IMR-90 (cell line): ENCODE data around the gene PITPNB. TPM values are rescaled to one million over a fixed set of nuclear protein-coding genes. Genes with fewer than 3 reads are reported as not detected.

Experiments
- ATAC-seq: fragments of 200-7000 bp; cut with Tn5 transposase; 2 replicates; pipeline ENCODE4 v1.9.1; 2020; ENCODE audit warnings: low read depth, mild to moderate bottlenecking, moderate library complexity
- BruUV-seq: library from RNA; stranded (reverse); fragments of 400-500 nt; replicated peaks from 2 replicates; lab custom pipeline; 2021; lab: Mats Ljungman, UMichigan
- CTCF ChIA-PET: fragments of 300-600 bp; formaldehyde crosslinking; extraction: SDS; loops from one replicate; lab custom pipeline; 2021; ENCODE audit warnings: antibody characterized with exemption; lab: Yijun Ruan, JAX
- POLR2A ChIA-PET: fragments of 300-600 bp; sonication (Branson Sonifier 250); formaldehyde crosslinking; loops from one replicate; lab custom pipeline; 2022; ENCODE audit warnings: antibody characterized with exemption; ENCODE audit not compliant: unreplicated experiment; lab: Charles Lee
- DNase-seq: peaks from one replicate; pipeline ENCODE4 v3.0.0; 2013
- H2AFZ ChIP-seq: replicated peaks from 2 replicates; pipeline ENCODE3; 2013; ENCODE audit warnings: low read length, mild to moderate bottlenecking; ENCODE audit not compliant: poor library complexity
- H2AK5ac ChIP-seq: 2 replicates; pipeline ENCODE4 v1.6.1; 2013; ENCODE audit warnings: low read depth, low read length, inconsistent platforms
- H2AK9ac ChIP-seq: replicated peaks from 2 replicates; pipeline ENCODE3; 2013; ENCODE audit warnings: mild to moderate bottlenecking, low read depth, low read length, moderate library complexity; ENCODE audit not compliant: poor library complexity
- H2BK120ac ChIP-seq: 2 replicates; pipeline ENCODE4 v1.6.1; 2013; ENCODE audit warnings: low read depth, low read length, inconsistent platforms
- H2BK15ac ChIP-seq: 3 replicates; pipeline ENCODE4 v1.6.1; 2013; ENCODE audit warnings: low read depth, low read length, inconsistent platforms
- H2BK20ac ChIP-seq: 2 replicates; pipeline ENCODE4 v1.6.1; 2013; ENCODE audit warnings: low read depth, mild to moderate bottlenecking, inconsistent platforms, low read length, moderate library complexity
- H2BK5ac ChIP-seq: 2 replicates; pipeline ENCODE4 v1.6.1; 2013; ENCODE audit warnings: mild to moderate bottlenecking, low read depth, low read length, inconsistent platforms; ENCODE audit not compliant: poor library complexity, severe bottlenecking
- H3K14ac ChIP-seq: replicated peaks from 2 replicates; pipeline ENCODE4 v1.6.1; 2013; ENCODE audit warnings: low read depth, low read length, inconsistent platforms
- H3K18ac ChIP-seq: 2 replicates; pipeline ENCODE4 v1.6.1; 2013; ENCODE audit warnings: low read depth, low read length, control low read depth
- H3K23ac ChIP-seq: 2 replicates; pipeline ENCODE4 v1.6.1; 2013; ENCODE audit warnings: low read depth, low read length, inconsistent platforms
- H3K27ac ChIP-seq: 2 replicates; pipeline ENCODE4 v1.5.1; 2013; ENCODE audit warnings: mild to moderate bottlenecking, control low read depth, low read length; ENCODE audit not compliant: insufficient read depth
- H3K27me3 ChIP-seq: 2 replicates; pipeline ENCODE4 v1.6.1; 2013; ENCODE audit warnings: low read length; ENCODE audit not compliant: control insufficient read depth, insufficient read depth
- H3K36me3 ChIP-seq: 2 replicates; pipeline ENCODE4 v1.6.1; 2013; ENCODE audit warnings: low read length, mixed read lengths; ENCODE audit not compliant: control insufficient read depth, insufficient read depth
- H3K4ac ChIP-seq: 2 replicates; pipeline ENCODE4 v1.6.1; 2013; ENCODE audit warnings: low read depth, low read length, inconsistent platforms
- H3K4me1 ChIP-seq: 2 replicates; pipeline ENCODE4 v1.6.1; 2013; ENCODE audit warnings: low read length, mixed read lengths; ENCODE audit not compliant: control insufficient read depth, insufficient read depth
- H3K4me2 ChIP-seq: 2 replicates; pipeline ENCODE4 v1.6.1; 2013; ENCODE audit warnings: low read depth, mild to moderate bottlenecking, control low read depth, low read length, moderate library complexity
- H3K4me3 ChIP-seq: 2 replicates; pipeline ENCODE4 v1.5.1; 2013; ENCODE audit warnings: low read depth, mild to moderate bottlenecking, control low read depth, low read length, moderate library complexity; ENCODE audit not compliant: insufficient read depth
- H3K56ac ChIP-seq: 2 replicates; pipeline ENCODE4 v1.6.1; 2013; ENCODE audit warnings: low read length, inconsistent platforms; ENCODE audit not compliant: insufficient read depth; ENCODE audit errors: extremely low read depth
- H3K79me1 ChIP-seq, 2 experiments: 2 replicates each; pipeline ENCODE4 v1.6.1; 2013; ENCODE audit warnings: low read length in 2 of 2, inconsistent platforms in 1 of 2, low read depth in 1 of 2
- H3K9ac ChIP-seq: 2 replicates; pipeline ENCODE4 v1.6.1; 2013; ENCODE audit warnings: low read depth, low read length, control low read depth
- H3K9me1 ChIP-seq: 2 replicates; pipeline ENCODE4 v1.6.1; 2013; ENCODE audit warnings: low read length, inconsistent platforms; ENCODE audit not compliant: insufficient read depth
- H3K9me3 ChIP-seq: 2 replicates; pipeline ENCODE4 v1.6.1; 2013; ENCODE audit warnings: low read length; ENCODE audit not compliant: control insufficient read depth, insufficient read depth
- H4K20me1 ChIP-seq: 2 replicates; pipeline ENCODE4 v1.6.1; 2013; ENCODE audit warnings: low read length, inconsistent platforms; ENCODE audit not compliant: insufficient read depth
- H4K5ac ChIP-seq: 2 replicates; pipeline ENCODE4 v1.6.1; 2013; ENCODE audit warnings: mild to moderate bottlenecking, low read depth, low read length, control low read depth
- H4K8ac ChIP-seq, 2 experiments: 2 replicates each; pipeline ENCODE4 v1.6.1; 2013; ENCODE audit warnings: low read depth in 2 of 2, low read length in 2 of 2, control low read depth in 1 of 2, inconsistent platforms in 1 of 2
- H4K91ac ChIP-seq: 2 replicates; pipeline ENCODE4 v1.6.1; 2013; ENCODE audit warnings: low read depth, low read length, inconsistent platforms; ENCODE audit not compliant: insufficient read depth
- BHLHE40 ChIP-seq: fragments of 150-350 bp; IDR thresholded peaks from 2 replicates; pipeline ENCODE4 v1.6.1; 2016; ENCODE audit warnings: mild to moderate bottlenecking, low read depth, low read length
- CEBPB ChIP-seq: IDR thresholded peaks from 2 replicates; pipeline ENCODE4 v1.6.1; 2012; ENCODE audit warnings: low read depth, low read length, improper control_type of control experiment
- CHD1 ChIP-seq: IDR thresholded peaks from 2 replicates; pipeline ENCODE4 v1.6.1; 2012; ENCODE audit warnings: low read depth, low read length, improper control_type of control experiment
- FOS ChIP-seq: fragments of 150-350 bp; IDR thresholded peaks from 2 replicates; pipeline ENCODE4 v1.6.1; 2016; ENCODE audit warnings: low read depth, low read length
- MAFK ChIP-seq: IDR thresholded peaks from 2 replicates; pipeline ENCODE4 v1.6.1; 2012; ENCODE audit warnings: low read depth, low read length, improper control_type of control experiment
- MAZ ChIP-seq: IDR thresholded peaks from 2 replicates; pipeline ENCODE4 v1.6.1; 2012; ENCODE audit warnings: low read depth, mild to moderate bottlenecking, low read length, improper control_type of control experiment, moderate library complexity, borderline replicate concordance
- MXI1 ChIP-seq: IDR thresholded peaks from 2 replicates; pipeline ENCODE4 v1.6.1; 2012; ENCODE audit warnings: low read depth, mild to moderate bottlenecking, low read length, moderate library complexity, borderline replicate concordance
- NFE2L2 ChIP-seq: fragments of 150-350 bp; IDR thresholded peaks from 2 replicates; pipeline ENCODE4 v1.6.1; 2016; ENCODE audit warnings: low read depth, mild to moderate bottlenecking, low read length
- POLR2A ChIP-seq: IDR thresholded peaks from 2 replicates; pipeline ENCODE4 v1.6.1; 2012; ENCODE audit warnings: mild to moderate bottlenecking, low read depth, low read length
- RAD21 ChIP-seq: IDR thresholded peaks from 2 replicates; pipeline ENCODE4 v1.6.1; 2012; ENCODE audit warnings: low read length, improper control_type of control experiment
- RCOR1 ChIP-seq: IDR thresholded peaks from 2 replicates; pipeline ENCODE4 v1.6.1; 2012; ENCODE audit warnings: mild to moderate bottlenecking, low read length, improper control_type of control experiment; ENCODE audit not compliant: insufficient replicate concordance
- RFX5 ChIP-seq: IDR thresholded peaks from 2 replicates; pipeline ENCODE4 v1.8.0; 2012; ENCODE audit warnings: low read depth, mild to moderate bottlenecking, low read length, moderate library complexity
- SMC3 ChIP-seq: fragments of 150-350 bp; IDR thresholded peaks from 2 replicates; pipeline ENCODE4 v1.6.1; 2016; ENCODE audit warnings: low read depth, mild to moderate bottlenecking, antibody characterized with exemption, low read length, moderate library complexity
- WGBS, 2 experiments: methylation state at CpG; one replicate each; pipeline versions ENCODE4 v1.1.5 to v1.1.7; 2013; ENCODE audit warnings: missing lambda C conversion rate in 2 of 2; ENCODE audit not compliant: insufficient read length in 1 of 2; ENCODE audit errors: extremely low coverage in 2 of 2; 5-methylcytosine and 5-hydroxymethylcytosine counted together
- dilution Hi-C: fragments of 300-500 bp; cut with HindIII; formaldehyde crosslinking; loops from one replicate; pipeline ENCODE4 v1.14.3; 2018; ENCODE audit warnings: low sequenced_read_pairs; ENCODE audit not compliant: unreplicated experiment
- in situ Hi-C: fragments of 300-500 bp; cut with MboI; formaldehyde crosslinking; loops from 3 replicates; pipeline ENCODE4 v1.14.3; 2019; ENCODE audit warnings: low sequenced_read_pairs, inconsistent platforms, mixed read lengths
- intact Hi-C: fragments of 100-400 bp; cut with micrococcal nuclease; formaldehyde crosslinking; loops from 2 replicates; pipeline ENCODE4 v1.10.0; 2022
- polyA plus RNA-seq, 3 experiments: library from polyadenylated mRNA; depleted of rRNA; stranded (reverse); fragments of >200 nt; gene quantifications; 2 replicates each; pipeline ENCODE4 v1.2.3, GENCODE V29; 2012; ENCODE audit warnings: low replicate concordance in 1 of 3
- total RNA-seq: library from RNA; depleted of rRNA; stranded (reverse); fragments of >200 nt; gene quantifications from 2 replicates; pipeline ENCODE4 v1.2.3, GENCODE V29; 2012
- TF ChIP-seq, protein P1 (sequence below): fragments of 150-350 bp; IDR thresholded peaks from 2 replicates; pipeline ENCODE4 v1.6.1; 2017; ENCODE audit warnings: mild to moderate bottlenecking, antibody characterized with exemption, low read length, low read depth
- TF ChIP-seq, protein P2 (sequence below): conservative IDR thresholded peaks from 2 replicates; pipeline ENCODE4 v1.5.1; 2012; ENCODE audit warnings: mild to moderate bottlenecking, low read depth, low read length, improper control_type of control experiment
- TF ChIP-seq, protein P3 (sequence below): fragments of 150-350 bp; IDR thresholded peaks from 2 replicates; pipeline ENCODE4 v1.6.1; 2016; ENCODE audit warnings: low read depth, mild to moderate bottlenecking, low read length, moderate library complexity, borderline replicate concordance

PITPNB gene
- total and polyA plus RNA-seq, 2 of the 4 experiments (the other 2 are of a cell fraction) = 19.7 to 54.5 TPM

DNA sequence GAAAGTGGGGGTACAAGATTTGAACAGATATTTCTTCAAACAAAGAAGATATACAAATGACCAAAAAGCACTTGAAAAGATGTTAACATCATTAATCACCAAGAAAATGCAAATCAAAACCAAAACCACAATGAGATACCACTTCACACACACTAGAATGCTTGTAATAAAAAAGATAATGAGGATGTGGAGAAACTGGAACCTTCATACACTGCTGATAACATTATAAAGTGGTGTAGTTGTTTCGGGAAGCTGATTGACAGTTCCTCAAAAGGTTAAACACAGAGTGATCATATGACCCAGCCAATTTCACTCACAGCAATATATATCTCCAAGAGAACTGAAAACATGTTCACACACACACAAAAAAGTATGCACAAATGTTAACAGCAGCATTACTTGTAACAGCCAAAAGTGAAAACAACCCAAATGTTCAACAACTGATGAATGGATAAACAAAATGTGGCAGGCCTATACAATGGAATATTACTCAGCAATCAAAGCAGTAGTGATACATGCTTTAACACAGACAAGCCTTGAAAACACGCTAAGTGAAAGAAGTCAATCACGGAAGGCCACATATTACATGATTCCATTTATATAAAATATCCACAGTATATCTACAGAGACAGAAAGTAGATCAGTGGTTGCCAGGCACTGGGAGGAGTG, 15.1 kb downstream of the PITPNB start:
- WGBS, 2 experiments = no CpG with 5 or more reads among the region's 3 CpGs
- POLR2A ChIA-PET = interaction anchor here (0.6 kb wide), 1 partner anchor 19 kb away, joined by 10 read pairs; no protein-coding TSS in a partner anchor
- Histone ChIP-seq H2AFZ (no peak overlapping the region), H3K9ac (no peak overlapping the region), H3K27ac (no peak overlapping the region), H4K5ac (no peak overlapping the region), H3K4ac (no peak overlapping the region), H3K56ac (no peak overlapping the region), H3K36me3 (peaks cover 28% of the 10 kb centered on the region), H3K27me3 (no peaks in the 10 kb centered on the region), H2BK15ac (no peak overlapping the region), H2AK5ac (no peak overlapping the region), H3K4me1 (peaks cover 6% of the 10 kb centered on the region), H3K9me3 (no peaks in the 10 kb centered on the region), H3K79me1 (peaks cover 22 to 68% of the 10 kb centered on the region in 2 experiments), H3K4me3 (no peak overlapping the region), H3K4me2 (no peak overlapping the region), H3K23ac (no peak overlapping the region), H2BK5ac (peak overlapping the region; percentile 22), H2AK9ac (no peak overlapping the region), H3K14ac (no peak overlapping the region), H4K8ac (no peak overlapping the region), H3K18ac (no peak overlapping the region), H2BK20ac (no peak overlapping the region), H4K91ac (no peak overlapping the region), H3K9me1 (peaks cover 5% of the 10 kb centered on the region; the same call in 1 of the 2 replicates), H2BK120ac (no peak overlapping the region), H4K20me1 (peaks cover 35% of the 10 kb centered on the region)
- in situ Hi-C loops = no loop called here
- BruUV-seq = no TSS peak
- dilution Hi-C loops = no loop called here
- intact Hi-C loops = no loop called here
- TF ChIP-seq SMC3 (no peak), MXI1 (no peak), RFX5 (no peak), RCOR1 (no peak), RAD21 (no peak), BHLHE40 (no peak), POLR2A (no peak), MAFK (no peak), FOS (no peak), NFE2L2 (no peak), CHD1 (no peak), CEBPB (no peak), MAZ (no peak)
- TF ChIP-seq, protein P1, sequence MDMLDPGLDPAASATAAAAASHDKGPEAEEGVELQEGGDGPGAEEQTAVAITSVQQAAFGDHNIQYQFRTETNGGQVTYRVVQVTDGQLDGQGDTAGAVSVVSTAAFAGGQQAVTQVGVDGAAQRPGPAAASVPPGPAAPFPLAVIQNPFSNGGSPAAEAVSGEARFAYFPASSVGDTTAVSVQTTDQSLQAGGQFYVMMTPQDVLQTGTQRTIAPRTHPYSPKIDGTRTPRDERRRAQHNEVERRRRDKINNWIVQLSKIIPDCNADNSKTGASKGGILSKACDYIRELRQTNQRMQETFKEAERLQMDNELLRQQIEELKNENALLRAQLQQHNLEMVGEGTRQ = no peak
- TF ChIP-seq, protein P2, sequence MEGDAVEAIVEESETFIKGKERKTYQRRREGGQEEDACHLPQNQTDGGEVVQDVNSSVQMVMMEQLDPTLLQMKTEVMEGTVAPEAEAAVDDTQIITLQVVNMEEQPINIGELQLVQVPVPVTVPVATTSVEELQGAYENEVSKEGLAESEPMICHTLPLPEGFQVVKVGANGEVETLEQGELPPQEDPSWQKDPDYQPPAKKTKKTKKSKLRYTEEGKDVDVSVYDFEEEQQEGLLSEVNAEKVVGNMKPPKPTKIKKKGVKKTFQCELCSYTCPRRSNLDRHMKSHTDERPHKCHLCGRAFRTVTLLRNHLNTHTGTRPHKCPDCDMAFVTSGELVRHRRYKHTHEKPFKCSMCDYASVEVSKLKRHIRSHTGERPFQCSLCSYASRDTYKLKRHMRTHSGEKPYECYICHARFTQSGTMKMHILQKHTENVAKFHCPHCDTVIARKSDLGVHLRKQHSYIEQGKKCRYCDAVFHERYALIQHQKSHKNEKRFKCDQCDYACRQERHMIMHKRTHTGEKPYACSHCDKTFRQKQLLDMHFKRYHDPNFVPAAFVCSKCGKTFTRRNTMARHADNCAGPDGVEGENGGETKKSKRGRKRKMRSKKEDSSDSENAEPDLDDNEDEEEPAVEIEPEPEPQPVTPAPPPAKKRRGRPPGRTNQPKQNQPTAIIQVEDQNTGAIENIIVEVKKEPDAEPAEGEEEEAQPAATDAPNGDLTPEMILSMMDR = no peak
- TF ChIP-seq, protein P3, sequence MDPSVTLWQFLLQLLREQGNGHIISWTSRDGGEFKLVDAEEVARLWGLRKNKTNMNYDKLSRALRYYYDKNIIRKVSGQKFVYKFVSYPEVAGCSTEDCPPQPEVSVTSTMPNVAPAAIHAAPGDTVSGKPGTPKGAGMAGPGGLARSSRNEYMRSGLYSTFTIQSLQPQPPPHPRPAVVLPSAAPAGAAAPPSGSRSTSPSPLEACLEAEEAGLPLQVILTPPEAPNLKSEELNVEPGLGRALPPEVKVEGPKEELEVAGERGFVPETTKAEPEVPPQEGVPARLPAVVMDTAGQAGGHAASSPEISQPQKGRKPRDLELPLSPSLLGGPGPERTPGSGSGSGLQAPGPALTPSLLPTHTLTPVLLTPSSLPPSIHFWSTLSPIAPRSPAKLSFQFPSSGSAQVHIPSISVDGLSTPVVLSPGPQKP = no peak
- DNase-seq (no peak), ATAC-seq (no peak)
- CTCF ChIA-PET = no interaction called here
